Upper lobe of left lung (tissue), 6 donors: ENCODE measurements around the gene PGR. TPM values are rescaled to one million over a fixed set of nuclear protein-coding genes. Genes with fewer than 3 reads are reported as not detected.

Experiments
- ATAC-seq, 2 donors: fragments of 200-7000 bp; cut with Tn5 transposase; one replicate each; pipeline ENCODE4 v1.9.1; 2022; ENCODE audit warnings: mild to moderate bottlenecking in 2 of 2, moderate library complexity in 2 of 2; ENCODE audit not compliant: low FRiP score in 2 of 2
- DNase-seq, 2 donors: peaks; one replicate each; pipeline ENCODE4 v3.0.0-alpha.2; 2019 to 2020
- H3K27ac ChIP-seq, 4 donors: fragments of 200-600 bp; sonication (generic); one replicate each; pipeline ENCODE4 v1.5.1; 2016 to 2019
- H3K27me3 ChIP-seq, 4 donors: fragments of 200-600 bp; sonication (generic); one replicate each; pipeline ENCODE4 v1.5.1; 2017 to 2019
- H3K36me3 ChIP-seq, 4 donors: fragments of 200-600 bp; sonication (generic); one replicate each; pipeline ENCODE4 v1.5.1; 2016 to 2019
- H3K4me1 ChIP-seq, 4 donors: fragments of 200-600 bp; sonication (generic); one replicate each; pipeline ENCODE4 v1.5.1; 2018 to 2019
- H3K4me3 ChIP-seq, 4 donors: fragments of 200-600 bp; sonication (generic); one replicate each; pipeline ENCODE4 v1.5.1; 2017 to 2019; ENCODE audit warnings: mild to moderate bottlenecking in 2 of 4, moderate library complexity in 1 of 4
- H3K9me3 ChIP-seq, 4 donors: fragments of 200-600 bp; sonication (generic); one replicate each; pipeline ENCODE4 v1.5.1; 2018 to 2019
- CTCF ChIP-seq, 6 experiments: fragments of 450-650 bp in 4 of 6; fragments of 200-600 bp in 2 of 6; sonication (generic) in 2 of 6; IDR thresholded peaks; one replicate each; pipeline ENCODE4 v1.5.1; 2016 to 2019; ENCODE audit warnings: antibody characterized with exemption in 6 of 6
- EP300 ChIP-seq, 4 donors: sonication (generic); formaldehyde crosslinking; IDR thresholded peaks; one replicate each; pipeline ENCODE4 v1.5.1; 2017; ENCODE audit warnings: antibody characterized with exemption in 4 of 4, control low read depth in 2 of 4
- POLR2A ChIP-seq, 4 donors: fragments of 450-650 bp; IDR thresholded peaks; one replicate each; pipeline ENCODE4 v1.5.1; 2016 to 2017; ENCODE audit warnings: antibody characterized with exemption in 4 of 4, mild to moderate bottlenecking in 2 of 4
- POLR2AphosphoS5 ChIP-seq, 2 donors: sonication (generic); formaldehyde crosslinking; IDR thresholded peaks; one replicate each; pipeline ENCODE4 v1.5.1; 2017; ENCODE audit warnings: antibody characterized with exemption in 2 of 2
- WGBS, 2 donors: methylation state at CpG; one replicate each; pipeline ENCODE4 v1.1.5; 2017 to 2018; 5-methylcytosine and 5-hydroxymethylcytosine counted together
- total RNA-seq, 6 donors: library from RNA; depleted of rRNA in 4 of 6; stranded (reverse); fragments of >200 nt in 4 of 6; gene quantifications; one replicate each; pipeline versions ENCODE4 v1.1.0 to v1.2.1, GENCODE V29; 2016 to 2021
- donor health status: DM: no; HTN: no; CAD: no; lungs with moderate emphysema.
- donor health status: DM: no; HTN: yes; CAD: no; lungs with severe emphysema.

PGR gene
- total RNA-seq, 6 donors from 2014 or later: 0.94 to 4.2 (median 2.3) TPM

GRCh38 chr11:101043940-101044339 is 85.7 kb downstream of the PGR start:
- no peaks in the 10 kb centered on the region for H3K9me3 ChIP-seq
- no peak overlapping the region for H3K4me3 ChIP-seq
- no peaks in the 10 kb centered on the region for H3K36me3 ChIP-seq
- 100% methylated on average over 1 of the region's 1 CpG for WGBS, 2 donors
- no peaks in the 10 kb centered on the region for H3K27me3 ChIP-seq
- H3K27ac ChIP-seq: no peak overlapping the region
- ATAC-seq: no peak
- H3K4me1 ChIP-seq: no peaks in the 10 kb centered on the region
- no peak for TF ChIP-seq POLR2AphosphoS5 (IDR thresholded peaks at IDR 0.05)
- DNase-seq: no peak

GRCh38 chr11:101035872-101036271 is 93.7 kb downstream of the PGR start:
- no peak overlapping the region for H3K27ac ChIP-seq
- no peak overlapping the region for H3K4me3 ChIP-seq
- no peaks in the 10 kb centered on the region for H3K4me1 ChIP-seq
- DNase-seq: no peak
- ATAC-seq: no peak
- WGBS, 2 donors: 50 to 52% methylated on average over 1 of the region's 1 CpG
- H3K36me3 ChIP-seq: no peaks in the 10 kb centered on the region
- no peaks in the 10 kb centered on the region for H3K27me3 ChIP-seq
- TF ChIP-seq POLR2A (IDR thresholded peaks at IDR 0.05) (no peak), CTCF (IDR thresholded peaks at IDR 0.05) (no peak), POLR2AphosphoS5 (IDR thresholded peaks at IDR 0.05) (no peak), EP300 (IDR thresholded peaks at IDR 0.05) (no peak)
- no peaks in the 10 kb centered on the region for H3K9me3 ChIP-seq

GRCh38 chr11:101034076-101034475 is 95.5 kb downstream of the PGR start:
- Histone ChIP-seq H3K36me3 (no peaks in the 10 kb centered on the region), H3K27me3 (no peaks in the 10 kb centered on the region), H3K4me1 (no peaks in the 10 kb centered on the region), H3K4me3 (no peak overlapping the region), H3K27ac (no peak overlapping the region), H3K9me3 (no peaks in the 10 kb centered on the region)
- WGBS, 2 donors: 42 to 49% methylated on average over 4 of the region's 4 CpGs
- peak in 1 of 2 donors; percentile 24 for DNase-seq
- ATAC-seq: peak in 1 of 2 donors; percentile 65
- no peak for TF ChIP-seq EP300 (IDR thresholded peaks at IDR 0.05)
- TF ChIP-seq CTCF (IDR thresholded peaks at IDR 0.05): no peak
- no peak for TF ChIP-seq POLR2A (IDR thresholded peaks at IDR 0.05)
- no peak for TF ChIP-seq POLR2AphosphoS5 (IDR thresholded peaks at IDR 0.05)

GRCh38 chr11:101032991-101033390 is 96.6 kb downstream of the PGR start:
- Histone ChIP-seq H3K27ac (no peak overlapping the region), H3K4me1 (no peaks in the 10 kb centered on the region), H3K36me3 (no peaks in the 10 kb centered on the region), H3K9me3 (no peaks in the 10 kb centered on the region), H3K4me3 (no peak overlapping the region), H3K27me3 (no peaks in the 10 kb centered on the region)
- DNase-seq (no peak), ATAC-seq (no peak)
- no peak for TF ChIP-seq CTCF (IDR thresholded peaks at IDR 0.05)
- no peak for TF ChIP-seq POLR2AphosphoS5 (IDR thresholded peaks at IDR 0.05)
- TF ChIP-seq POLR2A (IDR thresholded peaks at IDR 0.05): no peak
- no peak for TF ChIP-seq EP300 (IDR thresholded peaks at IDR 0.05)

- ATAC-seq: no peak
- DNase-seq: no peak
- WGBS, 2 donors: 83 to 85% methylated on average over 3 of the region's 3 CpGs
- no peaks in the 10 kb centered on the region for H3K9me3 ChIP-seq
- H3K4me3 ChIP-seq: no peak overlapping the region
- no peaks in the 10 kb centered on the region for H3K27me3 ChIP-seq
- H3K27ac ChIP-seq: no peak overlapping the region
- no peaks in the 10 kb centered on the region for H3K36me3 ChIP-seq
- TF ChIP-seq EP300 (IDR thresholded peaks at IDR 0.05): no peak
- TF ChIP-seq POLR2A (IDR thresholded peaks at IDR 0.05): no peak
- no peak for TF ChIP-seq CTCF (IDR thresholded peaks at IDR 0.05)
- TF ChIP-seq POLR2AphosphoS5 (IDR thresholded peaks at IDR 0.05): no peak
- no peaks in the 10 kb centered on the region for H3K4me1 ChIP-seq
Measured at GRCh38 chr11:101031713-101032112, 97.9 kb downstream of the PGR start.
